Ureter (tissue), 1 donor: ENCODE results near the gene CASK. TPM values are rescaled to one million over a fixed set of nuclear protein-coding genes. Genes with fewer than 3 reads are reported as not detected.
"Not testable (repeated sequence)": the region's sequence is repeated elsewhere in the genome, so short reads cannot be mapped to it uniquely, and the experiment has no call there.

Experiments
- DNase-seq: peaks from one replicate; pipeline ENCODE4 v3.0.0-alpha.2; 2020; ENCODE audit warnings: low spot score
- total RNA-seq: library from RNA; stranded (reverse); gene quantifications from one replicate; pipeline ENCODE4 v1.2.4, GENCODE V29; 2023
- donor health status: DM: yes; HTN: yes; CAD: no.

CASK gene
- total RNA-seq, 1 donor from 2014 or later: 74.1 TPM

- DNase-seq: no peak
Measured at GRCh38 chrX:41629539-41629938, 293.8 kb downstream of the CASK start.

DNA sequence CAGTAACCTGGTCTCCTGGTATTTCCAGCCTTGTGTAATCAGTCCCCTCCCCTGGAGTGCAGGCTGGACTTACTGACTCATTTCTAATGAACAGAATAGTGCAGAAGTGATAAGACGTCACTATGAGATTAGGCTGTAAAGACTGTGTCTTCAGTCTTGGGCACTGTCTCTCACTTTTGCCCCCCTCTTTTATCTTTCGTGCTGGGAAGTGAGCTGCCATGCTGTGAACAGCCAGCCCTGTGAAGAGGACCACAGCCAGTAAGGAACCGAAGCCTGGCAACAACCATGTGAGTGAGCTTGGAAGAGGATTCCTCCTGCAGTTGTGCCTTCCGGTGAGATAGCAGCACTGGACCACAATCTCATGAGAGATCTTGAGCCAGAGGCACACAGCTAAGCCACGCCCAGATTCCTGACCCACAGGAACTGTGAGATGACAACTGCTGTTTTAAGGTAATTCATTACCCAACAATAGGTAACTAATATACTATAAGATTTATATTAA lies 302.1 kb downstream of the CASK start:
- no peak for DNase-seq

- DNase-seq: no peak
Measured at GRCh38 chrX:41619221-41619620, 304.1 kb downstream of the CASK start.

- DNase-seq: no peak
Measured at GRCh38 chrX:41616935-41617334, 306.4 kb downstream of the CASK start.

DNA sequence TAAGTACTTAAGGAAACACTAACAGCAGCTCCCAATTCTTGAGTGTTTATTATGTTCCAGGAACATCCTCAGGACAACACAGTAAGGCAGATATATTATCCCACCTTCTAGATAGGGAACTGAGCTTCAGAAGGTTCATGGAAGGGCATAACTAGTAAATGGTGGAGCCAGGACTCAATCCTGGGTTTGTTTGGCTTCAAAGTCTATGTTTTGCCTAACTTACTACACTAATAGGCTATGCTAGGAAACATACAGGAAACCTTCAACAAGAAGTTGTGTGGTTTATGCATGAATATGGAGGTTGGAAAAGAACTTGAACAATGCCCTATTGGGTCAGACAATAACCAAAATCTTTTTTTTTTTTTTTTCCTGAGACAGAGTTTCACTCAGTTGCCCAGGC lies 307.1 kb downstream of the CASK start:
- no peak for DNase-seq

DNA sequence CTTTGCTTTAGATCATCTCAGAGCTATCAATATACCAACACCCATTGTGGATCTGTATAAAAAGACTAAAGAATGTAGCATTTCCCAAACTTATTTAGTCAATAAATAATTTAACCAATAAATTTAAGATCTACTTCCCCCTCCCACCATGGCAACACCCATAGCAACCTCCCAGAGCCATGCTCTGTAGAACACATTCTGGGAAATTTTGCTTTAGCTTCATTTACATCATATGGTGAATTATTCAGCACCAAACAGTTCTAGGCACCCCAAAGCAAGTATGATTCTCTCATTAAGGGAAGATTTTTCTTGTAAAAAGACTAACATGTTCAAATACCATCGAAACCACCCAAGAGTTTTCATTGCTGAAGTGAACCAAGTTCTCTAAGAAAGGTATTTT lies 315.1 kb downstream of the CASK start:
- DNase-seq: no peak

DNA sequence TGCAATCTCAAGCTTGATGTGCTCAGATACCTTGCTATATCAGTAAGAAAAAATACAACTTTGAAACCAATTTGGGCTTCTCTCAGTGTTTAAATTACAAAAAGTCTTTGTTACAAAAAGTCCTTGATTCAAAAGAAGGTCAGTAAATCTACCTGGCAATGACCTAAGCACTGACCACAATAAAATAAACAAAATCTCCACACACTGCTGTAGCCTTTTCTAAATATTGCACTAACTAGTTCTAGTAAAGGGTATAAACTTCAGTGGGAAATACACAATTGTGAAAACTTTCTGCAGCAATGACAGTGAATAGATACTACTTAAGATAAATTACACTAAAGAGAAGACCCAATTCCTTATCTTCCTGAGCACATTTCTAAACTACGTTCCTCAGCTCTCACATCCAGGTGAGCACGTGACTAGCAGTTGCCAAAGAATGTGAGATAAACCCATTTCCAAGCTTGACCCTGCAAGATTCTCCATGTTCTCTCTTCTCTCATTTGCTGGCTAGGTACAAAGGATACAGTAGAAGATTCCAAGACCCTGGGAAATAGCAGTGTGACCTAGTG lies 316.0 kb downstream of the CASK start:
- no peak for DNase-seq

- DNase-seq: not testable (repeated sequence)
Measured at GRCh38 chrX:41606057-41606456, 317.3 kb downstream of the CASK start.

DNA sequence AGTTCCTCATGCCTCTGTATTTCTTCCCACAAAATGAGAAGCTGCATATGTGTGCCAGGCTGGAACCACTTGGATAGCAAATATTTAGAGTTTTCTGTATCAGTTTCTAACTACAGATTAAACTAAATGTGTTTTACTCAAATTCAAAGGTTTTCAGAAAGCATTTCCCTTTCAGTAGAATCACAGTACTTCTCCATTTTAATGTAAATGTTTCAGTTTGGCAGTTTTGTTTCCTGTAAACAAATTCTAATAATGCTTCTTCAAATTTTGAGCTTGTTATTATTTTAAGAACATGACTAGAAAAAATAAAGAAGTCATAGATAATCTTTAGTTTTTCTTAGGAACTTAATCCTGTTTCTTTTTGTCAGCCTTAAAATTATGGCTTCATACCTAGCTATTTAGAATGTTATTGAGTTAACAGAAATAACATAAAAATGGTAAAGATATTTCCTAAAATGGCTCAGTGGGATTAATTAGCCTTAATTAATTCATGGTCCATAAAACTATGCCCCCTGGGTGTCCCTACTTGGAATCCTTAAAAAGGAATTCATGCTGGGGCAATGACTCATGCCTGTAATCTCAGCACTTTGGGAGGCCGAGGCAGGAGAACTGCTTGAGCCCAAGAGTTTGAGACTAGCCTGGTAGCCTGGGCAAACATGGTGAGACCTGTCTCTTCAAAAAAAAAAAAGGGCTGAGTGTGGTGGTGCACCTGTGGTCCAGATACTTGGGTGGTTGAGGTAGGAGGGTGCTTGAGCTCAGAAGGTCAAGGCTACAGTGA lies 318.4 kb downstream of the CASK start:
- DNase-seq: no peak

GRCh38 chrX:41604177-41604576 lies 319.2 kb downstream of the CASK start:
- DNase-seq: no peak

DNA sequence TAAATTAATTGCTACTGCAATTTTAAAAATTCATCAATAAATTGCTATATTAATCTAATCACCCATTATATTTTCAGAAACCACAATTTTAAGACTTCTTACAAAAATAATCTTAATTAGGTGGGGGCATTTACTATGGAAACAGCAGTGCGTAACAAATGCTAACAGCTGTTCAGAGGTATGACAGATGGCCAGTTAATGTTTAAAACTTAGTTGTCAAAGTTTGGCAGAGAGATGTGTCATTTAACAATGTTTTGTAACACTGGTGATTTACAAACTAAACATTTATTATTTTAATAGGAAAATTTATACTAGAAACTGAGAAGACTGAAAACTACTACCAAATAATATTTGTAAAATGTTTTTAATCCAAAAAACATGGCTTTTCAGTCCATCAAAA lies 319.8 kb downstream of the CASK start:
- no peak for DNase-seq

GRCh38 chrX:41602816-41603345 lies 320.5 kb downstream of the CASK start:
- no peak for DNase-seq

- DNase-seq: no peak
Measured at GRCh38 chrX:41600291-41600690, 323.1 kb downstream of the CASK start.

DNA sequence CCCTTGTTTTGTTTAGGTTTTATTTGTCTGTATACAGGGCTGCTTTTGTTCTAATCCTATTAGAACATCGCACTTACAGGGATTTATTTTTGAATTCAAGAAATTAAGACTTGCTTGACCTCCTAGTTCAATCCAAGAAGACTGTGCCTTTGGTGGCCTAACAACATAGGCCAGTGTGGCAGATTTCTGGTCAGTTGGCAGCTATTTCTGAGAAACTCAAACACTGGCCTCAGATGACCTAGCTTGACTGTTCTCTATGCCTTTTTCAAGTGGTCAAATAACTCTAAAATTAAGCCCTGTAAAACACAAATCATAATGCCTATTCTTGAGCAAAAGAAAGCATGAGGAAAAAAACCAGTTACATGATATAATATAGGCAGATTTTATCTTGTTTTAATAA lies 323.8 kb downstream of the CASK start:
- DNase-seq: no peak

DNA sequence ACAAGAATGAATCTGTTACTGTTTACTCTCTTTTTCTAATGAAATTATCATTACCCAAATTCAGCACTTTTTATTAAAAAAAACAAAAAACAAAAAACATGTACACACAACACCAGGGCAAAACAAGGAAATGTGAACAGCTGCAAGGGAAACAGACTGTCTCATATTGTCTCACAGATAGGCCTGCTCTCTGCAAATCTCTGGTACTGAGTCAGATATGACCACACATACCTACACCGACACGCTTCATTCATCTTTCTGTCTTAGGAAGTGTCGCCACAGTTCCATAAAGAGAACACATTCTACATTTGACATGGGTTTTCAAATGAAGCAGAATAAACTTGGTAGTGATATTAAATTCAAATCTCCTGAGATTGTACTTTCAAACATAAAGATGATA lies 326.8 kb downstream of the CASK start:
- DNase-seq: no peak

GRCh38 chrX:41594634-41595033 lies 328.7 kb downstream of the CASK start:
- DNase-seq: no peak

DNA sequence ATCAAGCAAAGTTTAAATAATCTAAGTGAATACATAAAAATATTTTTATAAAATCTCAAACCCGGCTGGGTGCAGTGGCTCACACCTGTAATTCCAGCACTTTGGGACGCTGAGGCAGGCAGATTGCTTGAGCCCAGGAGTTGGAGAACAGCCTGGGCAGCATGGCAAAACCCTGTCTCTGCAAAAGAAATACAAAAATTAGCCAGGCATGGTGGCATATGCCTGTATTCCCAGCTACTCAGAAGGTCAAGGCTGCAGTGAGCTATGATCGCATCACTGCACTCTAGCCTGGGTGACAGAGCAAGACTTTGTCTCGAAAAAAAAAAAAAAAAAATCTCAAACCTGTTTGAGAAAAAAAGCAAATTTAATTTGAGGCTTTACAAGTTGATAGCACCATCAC lies 331.4 kb downstream of the CASK start:
- DNase-seq: no peak

DNA sequence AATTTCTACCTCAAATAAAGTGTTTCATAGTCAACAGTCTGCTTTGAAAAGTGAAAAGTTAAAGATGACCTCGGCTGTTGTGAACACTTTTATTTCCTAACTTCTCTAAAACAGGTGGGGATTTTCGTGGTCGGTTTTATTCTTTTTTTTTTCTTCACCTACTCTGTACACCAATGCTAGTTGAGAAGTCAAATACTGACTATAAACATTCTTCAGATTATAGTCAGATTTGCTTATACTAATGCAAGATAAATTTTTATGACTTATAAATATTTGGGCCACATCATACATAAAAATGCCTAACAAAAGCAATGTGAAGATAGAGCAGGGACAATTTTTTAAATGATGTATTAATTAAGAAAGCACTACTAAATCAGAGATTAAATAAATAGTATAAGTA lies 332.7 kb downstream of the CASK start:
- DNase-seq: no peak

DNA sequence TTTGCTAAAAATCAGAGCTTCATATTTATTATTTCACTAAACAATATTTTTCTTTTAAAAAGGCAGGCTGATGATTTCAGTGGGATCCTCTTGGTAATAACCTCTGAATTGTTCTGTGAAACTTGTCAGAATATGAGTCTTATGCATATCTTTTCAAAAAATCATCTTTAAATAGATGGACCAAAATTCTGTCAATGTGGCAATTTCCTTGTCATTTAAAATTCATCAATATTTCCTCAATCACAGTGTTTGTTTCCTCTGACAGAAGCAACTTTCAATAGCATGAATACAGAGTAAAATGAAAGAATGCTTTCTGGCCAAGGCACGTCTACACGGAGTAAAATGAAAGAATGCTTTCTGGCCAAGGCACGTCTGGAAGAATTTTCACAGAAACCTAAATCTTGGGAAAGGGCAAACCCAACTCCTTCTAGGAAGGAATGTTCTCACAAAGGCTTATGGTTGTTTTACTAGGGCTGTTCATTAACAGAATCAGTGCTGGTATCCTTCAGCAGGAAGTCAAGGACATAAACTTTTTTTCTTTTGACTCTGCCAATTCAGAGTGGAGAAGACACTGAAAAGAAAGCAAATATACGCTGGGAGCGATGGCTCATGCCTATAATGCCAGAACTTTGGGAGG lies 333.6 kb downstream of the CASK start:
- no peak for DNase-seq

DNA sequence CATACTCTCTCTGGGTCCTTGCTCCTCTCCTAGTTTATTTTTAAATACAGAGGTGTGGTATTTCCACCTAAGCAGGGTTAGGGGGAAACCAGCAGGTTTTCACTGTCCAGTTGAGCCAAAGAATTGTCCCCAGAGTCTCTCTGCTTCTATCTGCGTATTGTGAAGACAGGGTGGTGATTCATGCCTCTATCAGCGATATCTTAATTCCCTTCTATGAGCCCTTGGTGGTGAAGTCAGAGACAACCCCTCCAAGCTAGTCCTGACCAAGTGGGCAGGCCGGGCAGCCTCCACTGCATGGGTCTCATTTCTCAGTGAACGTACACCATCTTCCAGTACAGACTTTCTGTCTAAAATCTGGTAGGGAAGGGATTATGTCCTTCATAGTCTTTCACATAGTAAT lies 335.1 kb downstream of the CASK start:
- no peak for DNase-seq

DNA sequence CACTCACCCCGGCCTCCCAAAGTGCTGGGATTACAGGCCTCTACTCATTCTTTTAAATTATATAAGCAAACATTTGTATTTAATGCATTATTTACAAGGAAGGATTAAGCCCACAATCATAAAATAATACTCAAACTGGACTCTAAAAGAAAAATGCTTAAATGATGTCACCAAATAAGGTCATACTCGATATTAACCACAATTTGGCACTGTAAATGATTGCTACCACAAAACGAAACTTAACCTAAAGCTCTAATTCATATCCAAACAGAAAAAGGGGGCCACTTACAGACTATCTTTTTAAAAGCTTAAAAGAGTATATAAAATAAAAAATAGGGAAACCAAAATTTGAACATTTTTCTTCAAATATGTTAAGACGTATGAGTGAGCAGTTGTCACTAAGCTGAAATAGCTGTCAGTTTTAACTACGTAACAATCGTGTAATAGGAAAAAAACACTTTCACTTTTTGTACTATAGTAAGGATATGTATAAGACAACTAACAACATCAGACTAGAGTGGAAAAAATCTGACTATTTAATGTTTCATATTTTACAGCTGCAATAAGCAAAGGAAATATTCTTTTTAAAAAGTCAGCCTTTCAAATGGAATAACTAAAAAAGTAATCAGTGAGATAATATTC lies 342.8 kb downstream of the CASK start:
- DNase-seq: no peak

DNA sequence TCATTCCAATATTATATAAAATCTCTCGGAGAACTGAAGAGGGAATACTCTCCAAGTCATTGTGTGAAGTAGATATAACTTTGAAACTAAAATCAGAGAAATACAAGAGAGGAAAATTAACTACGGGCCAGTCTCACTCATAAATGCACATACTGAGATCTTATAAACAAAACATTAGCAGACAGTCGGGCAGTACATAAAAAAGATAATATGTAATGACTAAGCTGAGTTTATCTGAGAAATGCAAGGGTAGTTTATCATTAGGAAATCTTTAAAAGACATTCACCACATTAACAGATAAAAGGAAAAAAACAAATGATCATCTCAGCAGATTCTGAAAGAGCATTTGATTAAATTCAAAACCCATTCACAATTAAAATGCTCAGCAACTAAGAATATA lies 359.5 kb downstream of the CASK start:
- no peak for DNase-seq
